Endothelial cell (in vitro differentiated cells): Measurements from ENCODE around the gene BEAN1. TPM values are rescaled to one million over a fixed set of nuclear protein-coding genes. Genes with fewer than 3 reads are reported as not detected.

Experiments
- DNase-seq: peaks from one replicate; pipeline ENCODE4 v3.0.0; 2021; ENCODE audit warnings: low spot score
- H3K27ac Mint-ChIP-seq: one replicate; pipeline ENCODE4 v1.8.0; 2021; ENCODE audit warnings: mixed read lengths, inconsistent platforms; ENCODE audit not compliant: unreplicated experiment
- H3K27me3 Mint-ChIP-seq: one replicate; pipeline ENCODE4 v1.8.0; 2021; ENCODE audit warnings: mild to moderate bottlenecking, moderate library complexity, mixed read lengths, inconsistent platforms; ENCODE audit not compliant: unreplicated experiment
- H3K36me3 Mint-ChIP-seq: one replicate; pipeline ENCODE4 v1.8.0; 2021; ENCODE audit warnings: mild to moderate bottlenecking, low read depth, mixed read lengths, inconsistent platforms; ENCODE audit not compliant: unreplicated experiment
- H3K4me1 Mint-ChIP-seq: one replicate; pipeline ENCODE4 v1.8.0; 2021; ENCODE audit warnings: mild to moderate bottlenecking, mixed read lengths, inconsistent platforms; ENCODE audit not compliant: unreplicated experiment
- H3K4me3 Mint-ChIP-seq: one replicate; pipeline ENCODE4 v1.8.0; 2021; ENCODE audit warnings: mild to moderate bottlenecking, mixed read lengths, inconsistent platforms; ENCODE audit not compliant: unreplicated experiment
- H3K9me3 Mint-ChIP-seq: one replicate; pipeline ENCODE4 v1.8.0; 2021; ENCODE audit warnings: mixed read lengths, inconsistent platforms; ENCODE audit not compliant: unreplicated experiment
- CTCF ChIP-seq: fragments of 200-600 bp; sonication (generic); IDR thresholded peaks from one replicate; pipeline ENCODE4 v1.5.0; 2021; ENCODE audit warnings: antibody characterized with exemption; ENCODE audit not compliant: unreplicated experiment
- total RNA-seq: library from RNA; stranded (reverse); fragmentation: NEBNext Ultra II Directional; extraction: Animal tissue kit (Norgen Biotek cat#: 25700); gene quantifications from one replicate; pipeline ENCODE4 v1.2.1, GENCODE V29; 2021; ENCODE audit not compliant: unreplicated experiment

Gene BEAN1
- total RNA-seq, 1 donor from 2014 or later, result 0.49 TPM

DNA sequence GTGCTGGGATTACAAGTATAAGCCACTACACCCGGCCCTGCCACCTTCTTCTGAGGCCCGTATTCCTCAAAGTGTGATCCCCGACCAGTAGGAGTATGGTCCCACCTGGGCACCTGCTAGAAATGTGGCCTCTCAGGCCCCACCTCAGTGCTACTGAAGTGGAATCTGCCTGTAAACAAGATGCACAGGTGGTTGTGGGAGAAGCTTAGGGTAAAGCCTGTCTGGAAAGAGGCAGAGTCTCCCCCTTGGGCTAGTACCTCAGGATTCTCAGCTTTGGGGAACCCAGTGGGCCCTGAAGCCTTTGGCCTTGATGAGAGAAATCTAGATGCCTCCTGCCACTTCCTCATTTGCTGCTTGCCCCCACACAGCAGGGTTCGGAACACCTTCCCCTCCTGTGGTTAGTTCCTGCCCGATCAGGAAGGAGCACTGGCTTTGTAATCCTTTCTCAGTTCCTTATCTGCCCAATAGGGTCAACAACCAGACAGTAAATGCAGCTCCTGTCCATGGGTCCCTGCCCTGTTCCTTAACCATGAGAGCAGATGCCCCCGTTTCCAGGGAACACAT, 97.6 kb downstream of the BEAN1 start:
- peaks cover 29% of the 10 kb centered on the region for H3K36me3 Mint-ChIP-seq
- H3K27me3 Mint-ChIP-seq, result peaks cover 5% of the 10 kb centered on the region
- no peak for TF ChIP-seq CTCF
- peak overlapping the region; percentile 75 for H3K27ac Mint-ChIP-seq
- DNase-seq, result no peak
- H3K9me3 Mint-ChIP-seq, result no peaks in the 10 kb centered on the region
- H3K4me1 Mint-ChIP-seq, result peaks cover 45% of the 10 kb centered on the region
- H3K4me3 Mint-ChIP-seq, result no peak overlapping the region

DNA sequence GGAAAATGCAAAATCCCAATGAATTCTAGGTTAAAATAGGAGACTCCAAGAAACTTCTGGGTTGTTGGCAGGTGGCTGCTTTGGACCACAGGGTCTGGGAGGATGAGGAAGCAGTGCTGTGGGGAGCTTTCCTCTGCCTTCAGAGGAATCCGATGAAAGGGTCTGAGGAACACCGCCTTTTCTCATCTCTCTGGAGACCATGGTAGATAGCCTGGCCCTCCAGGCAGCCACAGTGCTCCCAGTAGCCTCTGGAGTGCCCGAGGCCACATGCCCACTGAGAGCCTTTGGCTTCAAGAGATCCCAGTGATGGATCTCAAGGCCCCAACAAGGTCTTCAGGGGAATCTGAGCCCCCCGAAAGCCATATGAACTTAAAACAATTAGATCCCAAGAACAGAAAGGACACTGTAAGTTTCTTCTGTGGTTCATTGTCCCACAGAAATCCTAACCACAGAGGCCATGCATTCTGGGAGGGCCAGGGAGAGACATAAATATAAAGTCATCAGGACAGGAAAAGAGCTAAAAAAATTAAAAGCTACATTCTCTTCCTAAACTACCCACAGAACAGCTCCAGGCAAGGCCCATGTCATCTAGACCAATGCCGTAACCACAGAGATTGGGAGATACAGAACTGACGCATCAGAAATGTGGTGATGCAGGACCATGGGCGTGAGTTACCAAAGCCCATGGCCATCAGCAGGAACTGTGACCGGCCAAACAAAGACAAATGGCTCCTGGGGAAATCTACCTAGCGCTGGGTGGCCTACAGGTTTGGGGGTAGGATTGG, 98.5 kb downstream of the BEAN1 start:
- H3K4me1 Mint-ChIP-seq, result peaks cover 36% of the 10 kb centered on the region
- peaks cover 31% of the 10 kb centered on the region for H3K36me3 Mint-ChIP-seq
- H3K27ac Mint-ChIP-seq, result peak overlapping the region; percentile 75
- H3K27me3 Mint-ChIP-seq, result peaks cover 5% of the 10 kb centered on the region
- no peak for DNase-seq
- peak overlapping the region; percentile 21 for H3K4me3 Mint-ChIP-seq
- no peaks in the 10 kb centered on the region for H3K9me3 Mint-ChIP-seq
- TF ChIP-seq CTCF, result no peak

GRCh38 chr16:66528294-66528693, 101.2 kb downstream of the BEAN1 start:
- Mint-ChIP-seq H3K4me3 (no peak overlapping the region), H3K4me1 (peaks cover 17% of the 10 kb centered on the region), H3K36me3 (peaks cover 31% of the 10 kb centered on the region), H3K27me3 (peaks cover 3% of the 10 kb centered on the region), H3K27ac (no peak overlapping the region), H3K9me3 (no peaks in the 10 kb centered on the region)
- TF ChIP-seq CTCF, result no peak
- DNase-seq, result no peak

GRCh38 chr16:66529475-66529874, 102.4 kb downstream of the BEAN1 start:
- no peaks in the 10 kb centered on the region for H3K9me3 Mint-ChIP-seq
- peaks cover 15% of the 10 kb centered on the region for H3K4me1 Mint-ChIP-seq
- H3K4me3 Mint-ChIP-seq, result no peak overlapping the region
- no peak for TF ChIP-seq CTCF
- H3K27me3 Mint-ChIP-seq, result no peaks in the 10 kb centered on the region
- peaks cover 27% of the 10 kb centered on the region for H3K36me3 Mint-ChIP-seq
- no peak for DNase-seq
- H3K27ac Mint-ChIP-seq, result no peak overlapping the region

Other genes with a start within 250 kb of the BEAN1 start
- 1,308 TPM for gene CDH5, start 60.6 kb upstream of the BEAN1 start, total RNA-seq
- 13.1 TPM for gene TK2, start 122.8 kb downstream of the BEAN1 start, total RNA-seq
- gene CKLF, start 125.3 kb downstream of the BEAN1 start, total RNA-seq, result 38.0 TPM
- 8.3 TPM for gene CMTM1, start 139.1 kb downstream of the BEAN1 start, total RNA-seq
- gene CMTM2, start 152.2 kb downstream of the BEAN1 start, total RNA-seq, result 2.1 TPM
- 268 TPM for gene CMTM3, start 177.4 kb downstream of the BEAN1 start, total RNA-seq